K562 (cell line): ENCODE data around the gene PITPNB.

Experiments
- BACH1 ChIP-seq: fragments of 200-800 bp; sonication (Bioruptor generic); IDR thresholded peaks from 2 replicates; pipeline ENCODE4 v1.6.1; 2016; ENCODE audit warnings: missing genetic modification characterization, missing compliant biosample characterization
- BRCA1 ChIP-seq, 2 experiments: fragments of 450-650 bp in 1 of 2; sonication (generic) in 1 of 2; formaldehyde crosslinking in 1 of 2; IDR thresholded peaks; 2 replicates each; pipeline versions ENCODE4 v1.5.0 to v1.6.1; 2017 to 2020; ENCODE audit warnings: mild to moderate bottlenecking in 1 of 2, missing genetic modification reagents in 1 of 2
- CEBPG ChIP-seq, 3 experiments: fragments of 200-800 bp in 1 of 3; sonication (Bioruptor generic) in 1 of 3; sonication (generic) in 1 of 3; formaldehyde crosslinking in 1 of 3; IDR thresholded peaks in 2 of 3; conservative IDR thresholded peaks in 1 of 3; 2 replicates each; pipeline versions ENCODE4 v1.6.1 to v1.8.0; 2016 to 2022; ENCODE audit warnings: missing compliant biosample characterization in 2 of 3, missing genetic modification characterization in 2 of 3, mild to moderate bottlenecking in 1 of 3, missing genetic modification reagents in 1 of 3
- DPF2 ChIP-seq: fragments of 450-650 bp; IDR thresholded peaks from 2 replicates; pipeline ENCODE4 v1.6.1; 2016
- EHMT2 ChIP-seq: fragments of 450-650 bp; IDR thresholded peaks from 2 replicates; pipeline ENCODE4 v1.6.1; 2018; ENCODE audit warnings: antibody characterized with exemption
- HMGN3 ChIP-seq: IDR thresholded peaks from 2 replicates; pipeline ENCODE4 v1.6.1; 2011; ENCODE audit warnings: borderline replicate concordance, low read depth, mild to moderate bottlenecking, mixed read lengths, low read length; ENCODE audit not compliant: insufficient read length; ENCODE audit errors: extremely low read depth
- NFIX ChIP-seq: fragments of 250-450 bp; sonication (Bioruptor Pico); IDR thresholded peaks from 2 replicates; pipeline ENCODE4 v1.4.0; 2020; ENCODE audit warnings: low read depth, mild to moderate bottlenecking, moderate library complexity
- RFX5 ChIP-seq: IDR thresholded peaks from 2 replicates; pipeline ENCODE4 v1.6.1; 2011; ENCODE audit warnings: low read depth, mild to moderate bottlenecking, improper control_type of control experiment, low read length
- ZNF707 ChIP-seq: fragments of 250-450 bp; sonication (Bioruptor Pico); conservative IDR thresholded peaks from 2 replicates; pipeline ENCODE4 v1.8.0; 2022; ENCODE audit warnings: inconsistent platforms, mild to moderate bottlenecking, moderate library complexity
- TF ChIP-seq, protein P1 (sequence below): fragments of 450-650 bp; IDR thresholded peaks from 2 replicates; pipeline ENCODE4 v1.6.1; 2016
- TF ChIP-seq, protein P2 (sequence below), 3 experiments: IDR thresholded peaks in 2 of 3; conservative IDR thresholded peaks in 1 of 3; 2 replicates each; pipeline ENCODE4 v1.5.1; 2011 to 2012; ENCODE audit warnings: low read length in 3 of 3, mild to moderate bottlenecking in 3 of 3, control low read depth in 2 of 3, improper control_type of control experiment in 1 of 3, inconsistent platforms in 1 of 3, low read depth in 1 of 3, mixed read lengths in 1 of 3, moderate library complexity in 1 of 3; ENCODE audit not compliant: insufficient read depth in 2 of 3

- TF ChIP-seq, protein P1, sequence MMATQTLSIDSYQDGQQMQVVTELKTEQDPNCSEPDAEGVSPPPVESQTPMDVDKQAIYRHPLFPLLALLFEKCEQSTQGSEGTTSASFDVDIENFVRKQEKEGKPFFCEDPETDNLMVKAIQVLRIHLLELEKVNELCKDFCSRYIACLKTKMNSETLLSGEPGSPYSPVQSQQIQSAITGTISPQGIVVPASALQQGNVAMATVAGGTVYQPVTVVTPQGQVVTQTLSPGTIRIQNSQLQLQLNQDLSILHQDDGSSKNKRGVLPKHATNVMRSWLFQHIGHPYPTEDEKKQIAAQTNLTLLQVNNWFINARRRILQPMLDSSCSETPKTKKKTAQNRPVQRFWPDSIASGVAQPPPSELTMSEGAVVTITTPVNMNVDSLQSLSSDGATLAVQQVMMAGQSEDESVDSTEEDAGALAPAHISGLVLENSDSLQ: no peak
- no peak for TF ChIP-seq ZNF707
- TF ChIP-seq, protein P2, sequence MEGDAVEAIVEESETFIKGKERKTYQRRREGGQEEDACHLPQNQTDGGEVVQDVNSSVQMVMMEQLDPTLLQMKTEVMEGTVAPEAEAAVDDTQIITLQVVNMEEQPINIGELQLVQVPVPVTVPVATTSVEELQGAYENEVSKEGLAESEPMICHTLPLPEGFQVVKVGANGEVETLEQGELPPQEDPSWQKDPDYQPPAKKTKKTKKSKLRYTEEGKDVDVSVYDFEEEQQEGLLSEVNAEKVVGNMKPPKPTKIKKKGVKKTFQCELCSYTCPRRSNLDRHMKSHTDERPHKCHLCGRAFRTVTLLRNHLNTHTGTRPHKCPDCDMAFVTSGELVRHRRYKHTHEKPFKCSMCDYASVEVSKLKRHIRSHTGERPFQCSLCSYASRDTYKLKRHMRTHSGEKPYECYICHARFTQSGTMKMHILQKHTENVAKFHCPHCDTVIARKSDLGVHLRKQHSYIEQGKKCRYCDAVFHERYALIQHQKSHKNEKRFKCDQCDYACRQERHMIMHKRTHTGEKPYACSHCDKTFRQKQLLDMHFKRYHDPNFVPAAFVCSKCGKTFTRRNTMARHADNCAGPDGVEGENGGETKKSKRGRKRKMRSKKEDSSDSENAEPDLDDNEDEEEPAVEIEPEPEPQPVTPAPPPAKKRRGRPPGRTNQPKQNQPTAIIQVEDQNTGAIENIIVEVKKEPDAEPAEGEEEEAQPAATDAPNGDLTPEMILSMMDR (IDR thresholded peaks at IDR 0.05 in 2 of 3, conservative IDR thresholded peaks at IDR 0.05 in 1 of 3; ENCODE audit: insufficient read depth in 2 of 3, low read depth in 1 of 3, low read length in 3 of 3): no peak
- no peak for TF ChIP-seq DPF2
- no peak for TF ChIP-seq RFX5
- no peak for TF ChIP-seq CEBPG (CRISPR knock-in tag; IDR thresholded peaks at IDR 0.05)
- TF ChIP-seq CEBPG (tag; conservative IDR thresholded peaks at IDR 0.05 in 1 of 2, IDR thresholded peaks at IDR 0.05 in 1 of 2): no peak
- TF ChIP-seq BACH1 (tag): no peak
- no peak for TF ChIP-seq BRCA1 (IDR thresholded peaks at IDR 0.05)
- no peak for TF ChIP-seq BRCA1 (CRISPR knock-in tag; IDR thresholded peaks at IDR 0.05)
- no peak for TF ChIP-seq EHMT2
- no peak for TF ChIP-seq NFIX (CRISPR knock-in tag)
- no peak for TF ChIP-seq HMGN3
Observed at GRCh38 chr22:27842201-27842600, 76.9 kb downstream of the PITPNB start.
